HepG2 (cell line): ENCODE results near the gene LRRC4C. TPM values are rescaled to one million over a fixed set of nuclear protein-coding genes. Genes with fewer than 3 reads are reported as not detected.

Source experiments
- ATAC-seq: fragments of 200-7000 bp; cut with Tn5 transposase; 3 replicates; pipeline ENCODE4 v1.9.1; 2020; ENCODE audit warnings: mild to moderate bottlenecking, moderate library complexity
- BruUV-seq: library from RNA; stranded (reverse); fragments of 400-500 nt; replicated peaks from 2 replicates; lab custom pipeline; 2021; lab: Mats Ljungman, UMichigan
- CTCF ChIA-PET: fragments of 300-600 bp; formaldehyde crosslinking; extraction: SDS; loops from one replicate; lab custom pipeline; 2021; ENCODE audit warnings: low total read pairs, inconsistent platforms, low intra/inter-chr PET ratio; lab: Yijun Ruan, JAX
- POLR2A ChIA-PET: fragments of 350-600 bp; sonication (Branson Sonifier 250); formaldehyde crosslinking; loops from one replicate; lab custom pipeline; 2020; ENCODE audit warnings: antibody characterized with exemption, inconsistent platforms; lab: Yijun Ruan, JAX
- DNase-seq: peaks from one replicate; pipeline ENCODE4 v3.0.0-alpha.2; 2015; ENCODE audit warnings: low spot score
- FAIRE-seq: peaks from 3 replicates; lab custom pipeline; 2011; peaks lifted over from hg19 to GRCh38; lab: Jason Lieb, UNC
- H2AFZ ChIP-seq: one replicate; pipeline ENCODE4 v1.6.1; 2011; ENCODE audit warnings: low read length, inconsistent platforms
- H3K27ac ChIP-seq: fragments of 300-600 bp; 3 replicates; pipeline ENCODE4 v1.8.0; 2011; ENCODE audit warnings: mixed run types, mild to moderate bottlenecking, mixed read lengths, low read length, inconsistent platforms; ENCODE audit not compliant: insufficient read depth; ENCODE audit errors: extremely low read length
- H3K27me3 ChIP-seq, 2 experiments: fragments of 200-600 bp in 1 of 2; 2 replicates in 1 of 2; 3 replicates in 1 of 2; pipeline versions ENCODE4 v1.6.0 to v1.8.0; 2011; ENCODE audit warnings: low read length in 2 of 2, mild to moderate bottlenecking in 2 of 2, moderate library complexity in 2 of 2, inconsistent platforms in 1 of 2; ENCODE audit not compliant: insufficient read depth in 2 of 2, control insufficient read depth in 1 of 2
- H3K36me3 ChIP-seq, 2 experiments: fragments of 200-600 bp in 1 of 2; replicated peaks in 1 of 2; 2 replicates in 1 of 2; 3 replicates in 1 of 2; pipeline versions ENCODE4 v1.5.1 to v1.8.0; 2011; ENCODE audit warnings: low read length in 2 of 2, inconsistent platforms in 1 of 2; ENCODE audit not compliant: insufficient read depth in 2 of 2, control insufficient read depth in 1 of 2
- H3K4me1 ChIP-seq: 2 replicates; pipeline ENCODE4 v1.5.1; 2012; ENCODE audit warnings: low read length, inconsistent platforms; ENCODE audit not compliant: insufficient read depth
- H3K4me2 ChIP-seq: 2 replicates; pipeline ENCODE4 v1.6.0; 2011; ENCODE audit warnings: low read depth, low read length, inconsistent platforms
- H3K4me3 ChIP-seq, 3 experiments: fragments of 200-600 bp in 1 of 3; sonication (generic), shearing (Covaris generic) in 1 of 3; replicated peaks in 1 of 3; 2 replicates each; pipeline ENCODE4 v1.5.1; 2011 to 2016; ENCODE audit warnings: low read length in 3 of 3, inconsistent platforms in 2 of 3, low read depth in 2 of 3, mild to moderate bottlenecking in 2 of 3, control low read depth in 1 of 3, mixed read lengths in 1 of 3; ENCODE audit not compliant: insufficient read depth in 1 of 3
- H3K79me2 ChIP-seq: one replicate; pipeline ENCODE4 v1.6.1; 2011; ENCODE audit warnings: low read length, inconsistent platforms; ENCODE audit not compliant: insufficient read depth
- H3K9ac ChIP-seq: 2 replicates; pipeline ENCODE4 v1.6.0; 2011; ENCODE audit warnings: mild to moderate bottlenecking, low read depth, low read length, inconsistent platforms; ENCODE audit not compliant: insufficient read depth
- H3K9me3 ChIP-seq: 2 replicates; pipeline ENCODE4 v1.5.1; 2012; ENCODE audit warnings: mild to moderate bottlenecking, low read length
- H4K20me1 ChIP-seq: 2 replicates; pipeline ENCODE4 v1.6.0; 2011; ENCODE audit warnings: inconsistent platforms, mild to moderate bottlenecking, low read length, moderate library complexity; ENCODE audit not compliant: insufficient read depth
- AFF4 ChIP-seq: sonication (generic); formaldehyde crosslinking; IDR thresholded peaks from 2 replicates; pipeline ENCODE4 v1.4.0; 2020; ENCODE audit warnings: missing genetic modification reagents
- GZF1 ChIP-seq: sonication (generic); formaldehyde crosslinking; IDR thresholded peaks from 2 replicates; pipeline ENCODE4 v1.5.1; 2020; ENCODE audit warnings: mild to moderate bottlenecking, missing genetic modification reagents
- KAT7 ChIP-seq: IDR thresholded peaks from 2 replicates; pipeline ENCODE4 v1.6.1; 2018; ENCODE audit warnings: borderline replicate concordance, missing compliant biosample characterization
- RARG ChIP-seq: sonication (generic); formaldehyde crosslinking; IDR thresholded peaks from 2 replicates; pipeline ENCODE4 v1.4.0; 2020; ENCODE audit warnings: low read depth, mild to moderate bottlenecking, missing genetic modification reagents
- ZFP36L2 ChIP-seq: sonication (generic); formaldehyde crosslinking; IDR thresholded peaks from 2 replicates; pipeline ENCODE4 v1.4.0; 2020; ENCODE audit warnings: missing genetic modification reagents
- ZNF883 ChIP-seq: sonication (generic); formaldehyde crosslinking; IDR thresholded peaks from 2 replicates; pipeline ENCODE4 v1.5.1; 2020; ENCODE audit warnings: mild to moderate bottlenecking, missing genetic modification reagents; ENCODE audit errors: not compliant biosample characterization
- WGBS: methylation state at CpG from one replicate; pipeline ENCODE4 v1.1.6; 2017; ENCODE audit warnings: low lambda C conversion rate; 5-methylcytosine and 5-hydroxymethylcytosine counted together
- in situ Hi-C: cut with HindIII; loops from 2 replicates; pipeline ENCODE4 v1.10.0; 2017; ENCODE audit warnings: low pct_unique_long_range_greater_than_20kb; ENCODE audit not compliant: extremely low pct_ligation_motif_present
- intact Hi-C: fragments of 100-400 bp; cut with micrococcal nuclease; formaldehyde crosslinking; loops from one replicate; pipeline ENCODE4 v1.10.0; 2022; ENCODE audit not compliant: unreplicated experiment
- polyA plus RNA-seq, 8 experiments: library from polyadenylated mRNA; depleted of rRNA in 3 of 8; stranded (reverse) in 7 of 8; unstranded in 1 of 8; fragments of >200 nt; fragmentation: Illumina TruSeq in 4 of 8; extraction: Trizol in 4 of 8; gene quantifications; 2 replicates each; pipeline versions ENCODE4 v1.2.1 to v1.2.3, GENCODE V29; 2011 to 2016; ENCODE audit warnings: low read depth in 4 of 8, missing spikeins in 1 of 8, mixed read lengths in 1 of 8; ENCODE audit not compliant: insufficient read depth in 1 of 8
- total RNA-seq, 5 experiments: library from RNA; depleted of rRNA; stranded (reverse); fragments of >200 nt; fragmentation: Illumina TruSeq; extraction: Trizol; gene quantifications; 2 replicates each; pipeline ENCODE4 v1.2.3, GENCODE V29; 2016; ENCODE audit warnings: low read depth in 1 of 5

LRRC4C gene
- total and polyA plus RNA-seq, 2 of the 13 experiments (the other 11 are each of a cell fraction or from before 2014, with no cell fraction given), result not detected

GRCh38 chr11:41384329-41384728 lies 75.1 kb downstream of the LRRC4C start (continued):
- TF ChIP-seq ZNF883 (CRISPR knock-in tag) (no peak), KAT7 (CRISPR knock-in tag) (no peak)
- TF ChIP-seq, all 625 proteins: peak for 0

- Histone ChIP-seq H3K4me1 (no peaks in the 10 kb centered on the region), H3K9me3 (no peaks in the 10 kb centered on the region), H3K9ac (no peak overlapping the region), H2AFZ (no peak overlapping the region), H3K36me3 (no peaks in the 10 kb centered on the region), H3K4me3 (no peak overlapping the region), H3K79me2 (no peaks in the 10 kb centered on the region), H3K27ac (no peak overlapping the region), H4K20me1 (no peaks in the 10 kb centered on the region), H3K4me2 (no peak overlapping the region), H3K27me3 (no peaks in the 10 kb centered on the region; a peak in 1 of 5 replicates)
- intact Hi-C loops (no loop called here), in situ Hi-C loops (no loop called here)
- no peak for DNase-seq
- POLR2A ChIA-PET, result no interaction called here
- ATAC-seq, result no peak
- BruUV-seq, result no TSS peak
- TF ChIP-seq ZFP36L2 (CRISPR knock-in tag) (no peak), RARG (CRISPR knock-in tag) (no peak), GZF1 (CRISPR knock-in tag) (no peak), AFF4 (CRISPR knock-in tag) (no peak)
- CTCF ChIA-PET, result no interaction called here
- no peak for FAIRE-seq
- 23% methylated on average over 3 of the region's 3 CpGs for WGBS
Observed at GRCh38 chr11:41383768-41384167, 75.7 kb downstream of the LRRC4C start.
